AG04450 (cell line): ENCODE data around the gene LAMA5. TPM values are rescaled to one million over a fixed set of nuclear protein-coding genes. Genes with fewer than 3 reads are reported as not detected.

Experiments
- CTCF ChIA-PET: fragments of 300-600, 350-600 bp; formaldehyde crosslinking; extraction: SDS; loops from one replicate; lab custom pipeline; 2022; ENCODE audit warnings: antibody characterized with exemption, inconsistent platforms; lab: Charles Lee
- POLR2A ChIA-PET: fragments of 350-600 bp; formaldehyde crosslinking; extraction: SDS; loops from one replicate; lab custom pipeline; 2021; ENCODE audit warnings: antibody characterized with exemption, inconsistent platforms; lab: Yijun Ruan, JAX
- DNase-seq: peaks from one replicate; pipeline ENCODE4 v3.0.0-alpha.2; 2011; ENCODE audit warnings: low read depth, low spot score
- H3K27ac ChIP-seq: one replicate; pipeline ENCODE4 v1.5.1; 2012; ENCODE audit warnings: low read depth, low read length, control low read depth
- H3K27me3 ChIP-seq: one replicate; pipeline ENCODE4 v1.6.0; 2012; ENCODE audit warnings: low read length; ENCODE audit not compliant: control insufficient read depth, insufficient read depth
- H3K4me3 ChIP-seq: 2 replicates; pipeline ENCODE4 v1.5.1; 2011; ENCODE audit warnings: mild to moderate bottlenecking, low read depth, low read length, control low read depth
- H3K9me3 ChIP-seq: 2 replicates; pipeline ENCODE4 v1.5.1; 2012; ENCODE audit warnings: low read length; ENCODE audit not compliant: control insufficient read depth, insufficient read depth
- CTCF ChIP-seq: IDR thresholded peaks from 2 replicates; pipeline ENCODE4 v1.5.1; 2011; ENCODE audit warnings: low read depth, low read length, control low read depth, inconsistent platforms
- polyA plus RNA-seq: library from polyadenylated mRNA; depleted of rRNA; stranded (reverse); fragments of >200 nt; gene quantifications from 2 replicates; pipeline ENCODE4 v1.2.3, GENCODE V29; 2011

Gene LAMA5
- polyA plus RNA-seq, 1 experiment: 1.9 TPM

DNA sequence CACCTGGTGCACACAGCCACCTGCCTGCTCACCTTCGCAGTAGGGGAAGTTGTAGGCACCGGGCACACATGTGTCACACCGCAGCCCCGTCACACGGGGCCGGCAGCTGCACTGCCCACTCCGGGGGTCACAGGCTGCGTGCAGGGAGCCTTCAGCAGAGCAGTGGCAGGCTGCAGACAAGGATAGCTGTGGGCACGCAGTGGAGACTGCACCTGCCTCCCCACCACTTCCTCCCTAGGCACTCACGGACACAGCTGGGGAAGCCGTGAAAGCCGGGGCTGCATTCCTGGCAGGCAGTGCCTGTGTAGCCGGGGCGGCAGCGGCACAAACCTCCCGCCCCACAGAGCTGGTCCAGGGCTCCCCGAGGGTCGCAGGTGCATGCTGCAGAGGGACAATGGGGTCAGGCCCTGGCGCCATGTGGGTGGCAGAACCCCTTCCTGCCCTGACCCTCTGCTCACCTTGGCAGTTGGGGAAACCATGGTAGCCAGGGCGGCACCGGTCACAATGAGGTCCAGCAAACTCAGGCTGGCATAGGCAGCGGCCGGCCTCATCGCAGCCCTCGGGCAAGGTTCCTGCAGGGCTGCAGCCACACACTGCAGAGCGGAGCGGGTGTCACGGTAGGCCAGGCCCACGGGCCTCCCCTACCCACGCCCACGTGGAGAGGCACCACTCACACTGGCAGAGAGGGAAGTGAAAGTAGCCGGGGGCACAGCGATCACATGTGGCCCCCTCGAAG lies 29.4 kb downstream of the LAMA5 start:
- ChIA-PET POLR2A (no interaction called here), CTCF (no interaction called here)
- Histone ChIP-seq H3K27ac (no peak overlapping the region), H3K27me3 (no peaks in the 10 kb centered on the region), H3K9me3 (peaks cover 5% of the 10 kb centered on the region), H3K4me3 (no peak overlapping the region)
- TF ChIP-seq CTCF: no peak
- DNase-seq: no peak

GRCh38 chr20:62336775-62337557 lies 30.1 kb downstream of the LAMA5 start:
- H3K27ac ChIP-seq: no peak overlapping the region
- H3K27me3 ChIP-seq: no peaks in the 10 kb centered on the region
- ChIA-PET POLR2A (no interaction called here), CTCF (no interaction called here)
- H3K9me3 ChIP-seq: peaks cover 5% of the 10 kb centered on the region
- no peak for DNase-seq
- H3K4me3 ChIP-seq: no peak overlapping the region
- TF ChIP-seq CTCF: no peak

- H3K27me3 ChIP-seq: no peaks in the 10 kb centered on the region
- H3K9me3 ChIP-seq: peaks cover 4% of the 10 kb centered on the region
- H3K27ac ChIP-seq: no peak overlapping the region
- no peak for TF ChIP-seq CTCF
- DNase-seq: no peak
- POLR2A ChIA-PET: no interaction called here
- H3K4me3 ChIP-seq: no peak overlapping the region
- CTCF ChIA-PET: no interaction called here
These were observed 30.8 kb downstream of the LAMA5 start for GRCh38 chr20:62336329-62336728.

DNA sequence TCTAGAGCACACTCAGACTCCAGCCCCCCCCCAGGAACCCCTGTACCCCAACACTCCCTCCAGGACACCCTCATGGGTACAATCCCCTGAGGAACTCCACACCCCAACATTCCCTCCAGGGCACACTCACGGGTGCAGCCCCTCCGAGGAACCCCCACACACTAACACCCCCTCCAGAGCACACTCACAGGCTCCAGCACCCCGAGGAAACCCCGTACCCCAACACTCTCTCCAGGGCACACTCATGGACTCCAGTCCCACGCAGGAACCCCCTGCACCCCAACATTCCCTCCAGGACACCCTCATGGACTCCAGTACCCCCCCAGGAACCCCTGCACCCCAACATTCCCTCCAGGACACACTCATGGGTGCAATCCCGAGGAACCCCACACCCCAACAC lies 31.6 kb downstream of the LAMA5 start:
- Histone ChIP-seq H3K9me3 (no peaks in the 10 kb centered on the region; the same call in 1 of the 2 replicates), H3K27ac (no peak overlapping the region), H3K27me3 (no peaks in the 10 kb centered on the region), H3K4me3 (no peak overlapping the region)
- CTCF ChIA-PET: no interaction called here
- no peak for DNase-seq
- no peak for TF ChIP-seq CTCF
- POLR2A ChIA-PET: no interaction called here

DNA sequence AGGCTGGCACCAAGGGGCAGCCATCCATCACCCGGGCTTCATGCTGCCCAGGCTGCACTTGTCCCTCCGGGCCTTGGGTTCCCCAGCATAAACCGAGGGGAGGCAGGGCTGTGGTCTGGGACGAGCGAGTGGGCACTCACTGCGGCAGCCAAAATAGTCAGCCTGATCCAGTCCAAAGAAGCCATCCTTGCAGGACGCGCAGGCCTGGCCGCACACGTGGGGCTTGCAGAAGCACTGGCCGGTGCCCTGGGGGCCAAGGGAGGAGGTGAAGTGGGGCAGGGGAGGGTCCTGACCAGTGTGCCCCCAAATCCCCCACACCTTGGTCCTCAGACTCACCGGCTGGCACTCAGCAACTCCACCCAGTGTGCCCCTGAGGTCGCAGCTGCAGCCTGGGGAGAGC lies 32.2 kb downstream of the LAMA5 start:
- H3K9me3 ChIP-seq: no peaks in the 10 kb centered on the region; the same call in 1 of the 2 replicates
- no peak for TF ChIP-seq CTCF
- no peaks in the 10 kb centered on the region for H3K27me3 ChIP-seq
- no peak overlapping the region for H3K27ac ChIP-seq
- CTCF ChIA-PET: no interaction called here
- no peak overlapping the region for H3K4me3 ChIP-seq
- POLR2A ChIA-PET: no interaction called here
- DNase-seq: no peak
